T-helper 2 cell (primary cell): ENCODE results near the gene GBE1.
"Not testable (repeated sequence)": the region's sequence is repeated elsewhere in the genome, so short reads cannot be mapped to it uniquely, and the experiment has no call there.

Experiments used
- DNase-seq, 5 experiments: peaks; one replicate each; pipeline versions ENCODE4 v3.0.0 to v3.0.0-alpha.2; 2012 to 2022

The GBE1 gene

DNA sequence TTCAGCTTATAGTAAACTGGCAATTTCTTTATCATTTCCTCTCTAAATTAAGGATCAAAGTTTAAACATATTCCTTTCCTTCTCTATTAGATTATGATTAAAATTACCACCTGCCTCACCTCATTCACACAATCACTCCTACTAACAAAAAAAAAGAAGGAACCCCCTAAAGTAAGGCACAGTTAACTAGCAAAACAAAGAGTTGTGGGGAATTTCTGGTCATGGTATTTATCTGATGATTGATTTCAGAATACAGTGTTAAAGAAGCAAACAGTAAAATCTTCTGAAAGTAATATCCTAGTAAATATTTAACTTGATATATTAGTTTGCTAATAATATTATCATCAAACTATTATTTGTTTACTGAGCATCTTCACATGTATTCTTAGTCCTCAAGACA is 8.8 kb downstream of the GBE1 start:
- DNase-seq, result no peak

DNA sequence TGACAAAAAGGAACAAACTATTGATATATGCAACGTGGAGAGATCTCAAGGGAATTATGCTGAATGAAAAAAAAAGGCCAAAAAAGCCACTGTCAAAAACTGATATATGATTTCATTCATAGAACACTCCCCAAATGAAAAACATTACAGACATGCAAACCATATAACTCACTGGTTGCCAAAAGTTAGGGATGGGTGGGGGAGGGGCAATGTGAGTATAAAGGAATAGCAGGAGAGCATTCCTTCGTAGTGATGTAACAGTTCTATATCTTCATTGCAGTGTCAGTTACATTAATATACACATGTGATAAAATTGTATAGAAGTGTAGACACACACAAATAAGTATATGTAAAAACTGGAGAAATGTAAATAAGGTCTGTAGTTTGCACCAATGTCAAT is 12.2 kb downstream of the GBE1 start:
- DNase-seq, result no peak

DNA sequence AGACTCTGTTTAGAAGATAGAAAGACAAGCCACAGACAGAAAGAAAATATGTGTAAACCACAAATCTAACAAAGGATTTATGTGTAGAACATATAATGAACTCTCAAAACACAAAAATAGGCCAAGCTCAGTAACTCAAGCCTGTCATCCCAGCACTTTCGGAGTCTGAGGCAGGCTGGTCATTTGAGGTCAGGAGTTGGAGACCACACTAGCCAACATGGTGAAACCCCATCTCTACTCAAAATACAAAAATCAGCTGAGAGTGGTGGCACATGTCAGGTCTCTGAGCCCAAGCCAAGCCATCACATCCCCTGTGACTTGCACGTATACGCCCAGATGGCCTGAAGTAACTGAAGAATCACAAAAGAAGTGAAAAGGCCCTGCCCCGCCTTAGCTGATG is 14.2 kb downstream of the GBE1 start:
- not testable (repeated sequence) for DNase-seq

DNA sequence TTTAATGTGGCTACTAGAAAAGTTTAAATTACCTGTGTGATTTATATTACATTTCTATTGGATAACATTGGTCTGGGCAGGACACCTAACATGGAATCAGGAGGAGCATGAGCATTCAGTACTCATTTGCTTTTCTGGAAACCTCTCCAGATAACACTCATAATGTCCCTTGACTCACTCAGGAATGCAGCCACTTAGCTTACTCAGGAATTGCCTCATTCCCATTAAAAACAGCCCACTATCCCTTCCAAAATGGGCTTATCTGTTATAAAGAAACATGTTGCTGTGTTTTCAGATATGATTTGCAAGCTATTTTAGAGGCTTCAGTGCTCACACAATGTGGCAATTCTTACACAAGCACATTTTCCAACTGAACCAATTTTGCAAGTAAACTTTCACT is 17.1 kb downstream of the GBE1 start:
- no peak for DNase-seq

DNA sequence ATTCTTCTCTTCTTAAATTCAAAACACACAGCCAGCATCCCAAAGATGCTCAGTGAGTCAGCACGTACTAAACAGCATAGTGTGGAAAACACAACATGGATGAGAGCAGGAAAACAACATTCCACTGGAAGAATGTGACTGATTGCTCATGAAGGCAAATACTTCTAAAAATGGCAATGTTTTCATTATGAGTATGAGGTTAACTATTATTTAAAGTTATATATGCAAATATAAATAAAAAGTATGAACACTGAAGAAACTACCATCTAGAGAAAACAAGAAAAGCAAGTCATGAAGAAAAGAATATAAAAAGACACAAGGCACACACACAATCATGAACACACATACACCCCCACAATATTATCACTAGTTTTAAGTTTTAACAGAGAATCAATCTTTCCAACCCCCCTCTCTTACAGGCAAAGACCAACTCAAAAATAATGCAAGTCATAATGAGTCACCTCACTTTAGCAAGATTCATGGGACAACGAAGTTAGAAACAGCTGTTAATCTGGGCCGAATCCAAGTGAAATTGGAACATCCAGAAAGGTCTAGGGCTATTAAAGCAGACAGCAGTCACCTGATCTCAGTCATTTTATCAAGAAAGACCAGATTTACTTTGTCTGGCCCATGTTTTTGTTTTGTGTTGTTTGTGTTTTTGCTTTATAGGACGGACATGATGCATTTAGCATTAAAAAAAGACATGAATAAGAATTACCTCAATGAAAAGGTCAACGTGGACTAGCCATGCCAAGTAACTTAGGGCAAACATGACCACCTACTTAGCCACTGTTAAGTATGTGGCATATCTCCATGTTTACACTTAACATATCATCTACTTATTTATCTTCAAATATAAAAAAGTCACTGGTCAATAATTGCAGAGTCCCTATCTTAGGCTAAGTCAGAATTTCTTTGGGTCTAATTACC is 18.1 kb downstream of the GBE1 start:
- no peak for DNase-seq

DNA sequence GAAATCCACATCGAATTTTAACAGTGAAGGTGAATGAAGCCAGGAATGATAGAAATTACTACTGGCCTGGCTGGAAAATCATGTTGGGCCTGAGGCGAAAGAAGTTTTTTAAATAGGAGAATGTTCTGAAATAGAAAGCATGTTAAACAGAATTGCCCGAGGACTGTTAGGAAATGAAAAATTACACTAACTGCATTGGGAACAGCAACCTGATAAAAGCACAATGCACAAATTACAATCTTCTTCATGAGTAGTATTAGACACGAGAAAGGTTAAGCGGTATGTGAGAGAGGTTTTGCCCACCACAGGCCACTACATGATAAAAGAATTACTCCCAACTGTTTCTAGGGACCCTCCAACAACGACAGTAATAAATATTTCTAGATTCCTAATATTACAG is 18.9 kb downstream of the GBE1 start:
- DNase-seq, result no peak

DNA sequence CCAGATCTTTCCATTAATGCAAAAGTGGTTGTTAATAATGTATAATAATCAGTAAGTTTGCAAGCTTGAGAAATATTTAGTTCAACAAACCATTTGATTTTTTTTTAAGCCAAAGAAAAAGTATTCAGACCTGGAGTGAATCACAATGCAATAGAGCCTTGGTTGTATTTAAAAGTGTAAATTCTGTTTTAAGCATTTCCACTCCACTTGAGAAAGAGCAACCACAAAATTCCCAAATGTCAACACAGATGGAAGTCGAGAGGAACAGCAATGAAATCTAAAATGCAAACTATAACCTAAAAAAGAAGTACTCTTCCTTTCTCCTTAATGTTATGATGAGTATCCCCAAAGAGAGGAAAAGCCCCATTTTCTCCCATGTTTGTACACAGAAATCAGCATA is 20.2 kb downstream of the GBE1 start:
- no peak for DNase-seq

DNA sequence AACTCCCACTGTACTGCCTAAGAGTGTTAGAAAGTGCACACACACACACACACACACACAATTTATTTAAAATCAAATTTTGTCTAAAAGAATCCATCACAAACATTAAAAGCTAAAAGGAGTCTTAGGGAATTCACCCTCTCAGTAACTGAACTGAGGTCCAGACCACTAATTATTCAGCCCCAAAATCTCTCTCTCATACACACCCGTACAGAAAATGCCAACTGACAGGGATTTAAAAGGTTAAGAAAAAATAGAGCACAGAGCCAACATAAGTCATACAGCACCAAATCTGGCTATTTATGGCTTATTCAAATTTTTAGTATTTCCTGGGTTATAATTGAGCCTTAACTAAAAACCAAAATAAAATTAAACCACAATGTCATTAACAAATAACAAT is 20.7 kb downstream of the GBE1 start:
- DNase-seq, result no peak

DNA sequence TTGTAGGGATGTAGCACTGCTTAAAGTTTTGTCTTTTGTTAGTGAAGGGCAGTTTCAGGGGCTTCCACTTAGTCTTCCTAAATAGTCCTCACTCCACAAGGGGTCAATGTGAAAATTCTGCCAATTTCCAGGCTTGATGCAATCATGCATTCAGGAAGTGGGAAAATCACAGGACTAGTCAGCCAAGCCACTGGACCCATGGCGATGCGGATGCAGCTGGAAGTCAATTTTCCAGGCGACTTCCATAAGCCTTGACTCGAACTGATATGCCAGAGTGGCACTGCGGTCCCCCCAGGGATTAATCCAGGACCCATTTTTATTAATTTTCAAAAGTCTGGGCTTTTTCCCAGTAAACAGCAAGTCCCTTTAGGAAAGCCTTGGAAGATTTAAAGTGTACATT is 26.1 kb downstream of the GBE1 start:
- DNase-seq, result no peak

DNA sequence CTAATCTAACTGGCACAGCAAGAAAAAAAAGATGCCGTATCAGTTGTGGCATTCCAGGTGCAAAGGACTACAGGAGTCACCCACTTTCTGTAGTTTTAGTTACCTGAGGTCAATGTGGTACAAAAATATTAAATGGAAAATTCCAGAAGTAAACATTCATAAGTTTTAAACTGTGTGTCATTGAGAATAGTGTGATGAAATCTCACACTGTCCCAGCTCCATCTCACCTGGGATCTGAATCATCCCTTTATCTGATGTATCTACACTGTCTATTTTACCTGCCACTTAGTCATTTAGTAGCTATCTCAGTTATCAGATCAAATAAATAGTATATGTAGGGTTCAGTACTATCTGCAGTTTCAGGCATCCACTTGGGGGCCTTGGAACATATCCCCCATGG is 26.7 kb downstream of the GBE1 start:
- DNase-seq, result no peak

DNA sequence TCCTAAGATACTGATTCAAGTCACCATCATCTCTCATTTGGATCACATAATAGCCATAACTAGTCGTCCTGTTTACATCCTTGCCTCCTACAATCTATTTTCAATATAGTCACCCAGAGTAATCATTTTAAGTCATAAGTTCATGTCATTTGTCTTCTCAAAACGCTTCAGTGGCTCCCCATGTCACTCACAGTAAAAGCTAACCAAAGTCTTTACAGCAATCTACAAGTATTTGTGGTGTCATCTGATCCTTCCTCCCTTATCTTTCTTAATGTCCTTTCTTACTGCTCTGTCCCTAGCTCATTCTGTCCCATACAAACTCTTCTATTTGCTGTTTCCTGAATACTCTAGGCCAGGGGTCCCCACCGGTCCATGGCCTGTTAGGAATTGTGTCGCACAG is 28.8 kb downstream of the GBE1 start:
- DNase-seq, result no peak

DNA sequence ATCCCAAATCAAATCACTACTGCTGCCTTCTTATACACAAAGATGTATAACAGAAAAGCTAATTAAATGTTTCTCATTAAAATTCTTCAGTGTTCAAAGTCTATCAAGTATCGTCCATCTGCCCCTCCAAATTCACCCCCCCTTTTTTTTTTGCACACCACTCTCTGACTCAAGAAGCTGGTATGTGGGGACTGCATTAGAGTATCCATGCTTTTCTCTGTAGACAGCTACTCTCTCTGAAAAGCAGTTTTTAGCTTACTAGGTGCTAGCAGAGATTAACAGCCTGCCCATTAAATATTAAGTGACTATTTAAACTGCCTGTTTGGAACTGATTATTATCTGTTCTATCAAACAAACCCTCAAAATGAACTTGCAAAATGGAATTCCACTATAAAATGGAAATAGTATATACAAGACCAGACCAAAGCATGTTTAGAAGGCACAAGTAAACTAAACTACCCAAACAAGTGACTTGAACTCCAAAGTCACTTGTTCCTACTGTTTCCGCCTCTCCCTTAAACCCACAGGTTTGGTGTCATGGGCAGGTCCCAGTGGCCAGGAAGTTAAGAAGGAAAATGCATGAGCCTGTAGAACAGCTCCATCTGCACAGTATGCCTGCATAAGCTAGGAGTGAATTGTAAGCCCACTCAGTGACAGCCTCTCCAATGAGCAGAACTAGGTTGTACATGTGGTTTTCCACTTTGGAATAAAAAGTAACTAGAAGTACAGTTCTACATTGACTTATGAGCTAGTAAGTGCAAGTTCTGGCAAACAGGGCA is 32.5 kb downstream of the GBE1 start:
- no peak for DNase-seq

DNA sequence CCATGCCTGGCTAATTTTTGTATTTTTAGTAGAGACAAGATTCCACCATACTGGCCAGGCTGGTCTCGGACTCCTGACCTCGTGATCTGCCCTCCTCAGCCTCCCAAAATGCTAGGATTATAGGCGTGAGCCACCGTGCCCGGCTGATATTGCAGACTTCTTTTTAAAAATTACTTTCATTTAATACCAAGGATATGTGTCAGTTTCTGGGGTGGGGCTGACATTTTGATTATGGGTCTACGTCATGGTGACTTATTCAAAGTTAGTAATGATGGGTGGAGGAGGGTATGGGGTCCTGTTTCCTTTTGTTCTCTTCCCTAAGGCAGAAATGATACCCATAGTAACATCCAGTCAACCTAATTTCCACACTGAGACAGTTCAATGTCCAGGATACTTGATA is 34.7 kb downstream of the GBE1 start:
- no peak for DNase-seq

DNA sequence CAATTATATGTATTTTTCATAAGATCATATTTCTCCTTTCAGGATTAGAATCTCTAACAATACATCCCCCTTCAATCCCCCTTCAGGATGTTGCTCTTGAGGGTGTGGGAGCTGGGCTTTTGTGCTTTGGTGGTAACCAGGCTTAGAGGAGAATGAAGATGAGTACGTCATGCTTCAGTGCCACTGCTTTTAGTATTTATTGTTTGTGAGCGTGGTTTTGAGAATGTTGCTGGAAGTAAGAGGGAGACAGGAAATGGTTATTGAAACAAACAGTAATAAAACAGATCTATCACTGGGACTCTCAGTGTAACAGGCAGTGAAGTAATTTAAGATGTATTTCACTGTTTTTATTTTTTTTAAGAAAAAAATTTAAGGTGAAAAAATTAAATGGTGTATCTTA is 35.3 kb downstream of the GBE1 start:
- no peak for DNase-seq

DNA sequence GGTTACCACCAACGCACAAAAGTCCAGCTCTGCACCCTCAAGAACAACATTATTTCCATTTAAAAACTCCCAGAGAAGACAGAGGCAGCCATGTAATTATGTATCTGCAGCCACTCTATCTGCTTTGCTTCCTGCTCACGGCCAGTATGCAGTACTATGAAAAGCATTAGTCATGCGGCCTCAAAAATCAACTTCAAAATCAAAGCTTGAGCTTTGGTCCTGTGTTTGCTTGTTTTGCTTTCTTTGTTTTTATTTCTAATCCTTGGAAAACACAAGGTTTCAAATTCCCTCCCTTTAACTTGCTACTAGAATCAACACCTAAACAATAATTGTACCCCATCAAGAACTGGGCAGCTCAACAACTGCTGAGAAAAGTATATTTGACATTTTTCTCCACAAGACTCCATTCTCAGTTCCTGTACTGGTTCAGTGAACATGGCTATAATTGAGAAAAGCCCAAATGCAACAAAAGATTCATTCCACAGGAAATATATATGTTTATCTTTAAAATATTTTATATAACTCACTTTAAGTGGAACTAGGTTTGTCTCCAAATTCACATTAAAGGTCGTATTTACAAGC is 37.6 kb downstream of the GBE1 start:
- DNase-seq, result no peak

DNA sequence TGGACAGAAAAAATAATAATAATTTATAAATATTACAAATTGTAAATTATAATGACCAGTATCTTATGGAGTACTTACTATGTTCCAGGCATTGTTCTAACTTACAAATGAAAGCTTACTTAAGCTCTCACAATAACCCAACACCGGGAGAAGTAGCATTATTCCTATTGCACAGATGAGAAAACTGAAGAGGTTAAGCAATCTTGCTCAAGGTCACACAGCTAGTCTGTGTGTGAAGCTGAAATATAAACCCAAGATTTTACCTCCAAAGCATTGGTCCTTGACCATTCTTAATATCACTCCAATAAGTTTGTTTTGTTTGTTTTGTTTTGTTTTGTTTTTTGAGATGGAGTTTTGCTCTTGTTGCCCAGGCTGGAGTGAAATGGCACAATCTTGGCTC is 43.1 kb downstream of the GBE1 start:
- no peak for DNase-seq

DNA sequence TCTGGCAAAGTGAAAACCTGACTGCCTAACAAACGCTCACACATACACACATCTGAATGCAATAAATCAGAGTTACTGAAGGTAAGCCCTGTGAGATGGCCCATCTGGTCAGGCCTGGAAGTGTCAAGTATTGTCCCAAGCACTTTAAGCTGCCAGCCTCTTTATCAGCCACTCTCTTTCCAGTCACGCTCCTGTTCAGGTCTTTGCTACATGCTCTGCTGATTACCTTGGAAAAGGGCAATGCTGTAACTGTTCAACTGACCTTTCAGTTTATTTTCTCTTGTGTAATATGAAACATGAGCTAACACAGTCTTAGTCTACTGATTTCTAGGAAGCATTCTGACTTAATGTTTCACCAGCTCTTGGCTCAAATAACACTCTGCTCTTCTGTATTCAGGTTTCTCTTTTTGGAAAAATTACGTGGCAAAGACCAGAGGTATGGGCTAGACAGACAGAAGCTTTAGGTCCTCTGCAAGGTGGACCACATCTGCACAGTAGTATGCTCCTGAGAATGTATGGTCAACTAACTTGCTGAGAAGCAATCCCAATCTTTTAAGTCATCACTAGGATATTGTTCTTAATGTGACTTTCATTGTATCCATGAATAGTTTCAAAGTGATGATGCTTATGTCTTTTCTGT is 44.5 kb downstream of the GBE1 start:
- DNase-seq, result no peak

DNA sequence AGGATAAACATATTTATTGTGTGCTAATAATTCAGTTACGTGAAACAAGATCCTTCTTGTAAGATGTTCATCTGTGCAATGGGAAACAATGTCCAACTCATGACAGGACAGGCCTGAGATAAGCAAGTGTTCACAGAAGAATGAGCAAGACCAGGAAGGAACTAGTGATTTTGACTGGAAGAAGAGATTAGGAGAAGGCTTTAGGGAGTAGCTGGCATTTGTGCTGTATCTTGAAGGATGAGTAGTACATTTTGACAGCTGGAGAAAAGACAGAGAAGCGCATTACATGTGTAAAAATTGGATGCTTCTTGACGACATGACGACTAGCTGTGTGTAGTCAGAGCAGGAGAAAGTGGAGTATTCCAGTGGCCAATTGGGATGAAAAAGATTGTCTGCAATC is 48.4 kb downstream of the GBE1 start:
- DNase-seq, result no peak

DNA sequence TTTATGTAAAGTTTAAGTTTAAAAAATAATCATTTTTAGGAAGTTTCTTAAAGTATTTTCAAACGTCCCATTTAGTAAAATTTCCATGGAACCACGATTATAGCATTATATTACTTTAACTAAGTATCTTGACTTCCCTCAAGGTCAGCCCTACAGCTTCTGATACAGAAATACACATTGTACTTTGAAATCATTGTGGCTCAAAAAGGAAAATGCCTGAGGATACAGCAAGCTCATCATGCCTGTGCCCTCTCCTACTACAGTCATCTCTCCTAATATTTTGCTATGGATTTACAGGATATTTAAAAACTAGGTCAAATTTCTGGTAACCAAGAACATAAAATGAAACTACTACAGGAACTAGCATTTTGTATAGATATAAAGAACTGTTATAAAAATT is 51.8 kb downstream of the GBE1 start:
- no peak for DNase-seq

DNA sequence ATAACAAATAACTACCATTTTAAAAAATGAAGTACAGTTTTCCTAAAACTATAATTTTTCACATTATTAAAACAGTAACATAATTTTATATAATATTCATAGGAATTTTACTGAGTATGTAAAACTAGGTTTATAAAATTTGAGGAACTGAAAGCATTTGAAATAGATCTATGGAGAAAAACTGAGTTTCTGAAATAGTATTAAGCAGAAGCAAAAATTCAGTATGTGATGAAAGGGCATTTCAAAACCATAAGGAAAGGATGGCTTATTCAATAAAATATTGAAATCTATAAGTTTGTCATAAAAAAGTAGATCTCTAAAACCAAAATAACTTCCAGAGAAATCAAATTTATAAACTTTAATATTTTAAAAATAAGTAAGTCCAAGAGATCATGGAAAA is 53.4 kb downstream of the GBE1 start:
- no peak for DNase-seq

DNA sequence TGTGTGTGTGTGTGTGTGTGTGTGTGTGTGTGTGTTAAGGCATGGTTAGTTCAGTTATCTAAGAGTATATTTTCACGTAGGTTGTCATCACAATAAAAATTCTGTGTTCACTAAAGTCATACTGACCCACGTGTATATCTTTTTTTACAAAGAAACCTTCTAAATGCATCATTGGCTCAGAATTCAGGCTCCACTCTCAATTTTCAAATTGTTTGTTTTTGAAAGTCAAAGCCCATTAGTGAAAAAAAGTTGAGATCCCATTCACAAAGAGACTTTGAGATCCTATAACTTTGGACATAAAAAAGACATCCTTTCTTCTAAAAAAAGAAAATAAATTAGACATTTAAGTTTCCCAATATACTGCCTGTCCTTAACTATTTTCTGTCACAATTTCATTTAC is 59.3 kb downstream of the GBE1 start:
- no peak for DNase-seq

DNA sequence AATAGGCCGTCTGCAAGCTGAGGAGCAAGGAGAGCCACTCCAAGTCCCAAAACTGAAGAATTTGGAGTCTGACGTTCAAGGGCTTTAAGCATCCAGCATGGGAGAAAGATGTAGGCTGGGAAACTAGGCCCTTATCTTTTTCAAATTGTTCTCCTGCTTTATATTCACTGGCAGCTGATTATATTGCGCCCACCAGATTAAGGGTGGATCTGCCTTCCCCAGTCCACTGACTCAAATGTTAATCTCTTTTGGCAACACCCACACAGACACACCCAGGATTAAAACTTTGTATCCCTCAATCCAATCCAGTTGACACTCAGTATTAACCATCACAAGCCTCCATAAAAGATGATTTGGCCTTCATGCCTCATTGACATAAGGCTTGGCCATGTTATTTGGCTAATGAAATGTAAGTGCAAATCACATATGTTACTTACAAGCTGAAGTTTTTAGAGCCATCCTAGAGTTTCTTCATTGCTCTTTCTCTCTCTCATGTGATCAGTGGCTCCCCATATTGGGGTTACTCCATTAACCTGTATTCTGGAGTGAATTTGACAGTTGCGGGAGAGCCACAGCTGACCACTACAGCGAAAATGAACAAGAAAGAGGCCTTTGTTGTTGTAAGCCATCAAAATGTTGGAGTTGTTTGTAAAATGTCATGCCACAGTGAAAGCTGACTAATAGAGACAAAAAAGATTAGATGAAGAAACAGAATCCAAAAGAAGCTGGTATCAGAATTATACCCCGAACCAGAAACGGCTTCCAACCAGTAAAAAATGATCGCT is 61.7 kb downstream of the GBE1 start:
- DNase-seq, result no peak

DNA sequence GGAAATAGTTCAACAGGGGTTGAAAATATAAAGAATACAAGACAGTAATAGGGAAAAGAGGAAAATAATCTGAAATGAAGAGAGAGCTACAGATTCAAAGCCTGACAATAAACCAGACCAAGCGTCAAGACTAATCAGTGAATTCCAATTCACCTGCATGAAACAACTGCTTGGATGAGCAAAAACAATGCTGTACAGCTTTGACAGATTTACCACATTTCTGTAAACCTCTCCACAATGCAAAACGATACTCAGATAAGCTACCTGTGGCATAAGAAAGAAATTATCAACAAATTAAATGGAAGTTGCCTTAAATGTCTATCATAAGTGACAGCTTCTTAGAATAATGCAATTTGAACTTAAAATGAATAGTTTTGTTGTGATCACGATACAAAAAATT is 65.4 kb downstream of the GBE1 start:
- DNase-seq, result peak in 1 of 5 experiments; percentile 1
